ENCODE data around the gene CCDC27. TPM values are rescaled to one million over a fixed set of nuclear protein-coding genes. Genes with fewer than 3 reads are reported as not detected.
A peak's percentile ranks its signal among the peaks of the same experiment; 100 is the strongest.
"Not testable (repeated sequence)": the region's sequence is repeated elsewhere in the genome, so short reads cannot be mapped to it uniquely, and the experiment has no call there.

CCDC27 gene
- polyA plus RNA-seq, 3 donors, result not detected

- not testable (repeated sequence) for H3K79me2 ChIP-seq (ENCODE audit: insufficient read depth, low read length); H3K4me2 ChIP-seq (replicated peaks; ENCODE audit: extremely low read depth, low read length, poor library complexity, severe bottlenecking); H3K36me3 Mint-ChIP-seq; H3K4me1 ChIP-seq (ENCODE audit: control insufficient read depth in 1 of 2, insufficient read depth in 2 of 2, low read length in 2 of 2); H3K9me3 Mint-ChIP-seq; H3K4me3 Mint-ChIP-seq; H3K9ac ChIP-seq (ENCODE audit: insufficient read depth, low read length, poor library complexity, severe bottlenecking); H2AFZ ChIP-seq (ENCODE audit: insufficient read depth, low read depth, low read length, poor library complexity, severe bottlenecking); H3K27ac ChIP-seq (ENCODE audit: low read depth in 1 of 2, low read length in 2 of 2); H3K9me3 ChIP-seq (replicated peaks in 1 of 2; ENCODE audit: control insufficient read depth in 1 of 2, insufficient read depth in 1 of 2, low read length in 2 of 2); H3K4me1 Mint-ChIP-seq; H3K36me3 ChIP-seq (replicated peaks in 1 of 2; ENCODE audit: control insufficient read depth in 1 of 2, insufficient read depth in 2 of 2, low read length in 2 of 2); H4K20me1 ChIP-seq (ENCODE audit: insufficient read depth, low read length); H3K27me3 ChIP-seq (ENCODE audit: control insufficient read depth in 2 of 2, insufficient read depth in 2 of 2, low read length in 2 of 2); H3K4me3 ChIP-seq (replicated peaks in 1 of 3; ENCODE audit: low read depth in 2 of 3, low read length in 3 of 3); H3K27me3 Mint-ChIP-seq (ENCODE audit: low read depth in 3 of 3); H3K27ac Mint-ChIP-seq
- WGBS (ENCODE audit: insufficient coverage), result 46% methylated on average over 18 of the region's 18 CpGs
- intact Hi-C loops (cut with micrococcal nuclease), result loop anchor here in 1 of 2 donors (10.0 kb wide), 2 partner anchors 160 to 230 kb away; no protein-coding TSS in a partner anchor
- DNase-seq, result peak; percentile 43 to 60 (median 59)
- peak; percentile 89 for TF ChIP-seq CTCF (IDR thresholded peaks at IDR 0.05)
These were observed 27.7 kb upstream of the CCDC27 start for GRCh38 chr1:3724416-3725030.

GRCh38 chr1:3725366-3725765 lies 26.9 kb upstream of the CCDC27 start:
- Histone ChIP-seq H4K20me1 (ENCODE audit: insufficient read depth, low read length) (no peaks in the 10 kb centered on the region), H3K4me1 (ENCODE audit: control insufficient read depth in 1 of 2, insufficient read depth in 2 of 2, low read length in 2 of 2) (peaks cover under 1 to 1% of the 10 kb centered on the region in 2 donors), H3K4me2 (replicated peaks; ENCODE audit: extremely low read depth, low read length, poor library complexity, severe bottlenecking) (no peak overlapping the region), H3K36me3 (replicated peaks in 1 of 2; ENCODE audit: control insufficient read depth in 1 of 2, insufficient read depth in 2 of 2, low read length in 2 of 2) (no peaks in the 10 kb centered on the region), H3K9me3 (replicated peaks in 1 of 2; ENCODE audit: control insufficient read depth in 1 of 2, insufficient read depth in 1 of 2, low read length in 2 of 2) (no peaks in the 10 kb centered on the region), H3K79me2 (ENCODE audit: insufficient read depth, low read length) (no peaks in the 10 kb centered on the region), H3K27ac (ENCODE audit: low read depth in 1 of 2, low read length in 2 of 2) (no peak overlapping the region), H3K4me3 (replicated peaks in 1 of 3; ENCODE audit: low read depth in 2 of 3, low read length in 3 of 3) (no peak overlapping the region), H3K9ac (ENCODE audit: insufficient read depth, low read length, poor library complexity, severe bottlenecking) (no peak overlapping the region), H3K27me3 (ENCODE audit: control insufficient read depth in 2 of 2, insufficient read depth in 2 of 2, low read length in 2 of 2) (no peaks in the 10 kb centered on the region), H2AFZ (ENCODE audit: insufficient read depth, low read depth, low read length, poor library complexity, severe bottlenecking) (no peak overlapping the region)
- TF ChIP-seq CTCF (IDR thresholded peaks at IDR 0.05), result no peak
- Mint-ChIP-seq H3K4me1 (no peaks in the 10 kb centered on the region), H3K27me3 (ENCODE audit: low read depth in 3 of 3) (peaks cover 4 to 7% (median 5%) of the 10 kb centered on the region in 3 donors), H3K27ac (no peak overlapping the region), H3K9me3 (no peaks in the 10 kb centered on the region), H3K36me3 (no peaks in the 10 kb centered on the region), H3K4me3 (no peak overlapping the region)
- DNase-seq, result no peak
- intact Hi-C loops (cut with micrococcal nuclease), result loop anchor here in 1 of 2 donors (10.0 kb wide), 2 partner anchors 161 to 231 kb away; no protein-coding TSS in a partner anchor
- WGBS (ENCODE audit: insufficient coverage), result 100% methylated on average over 2 of the region's 2 CpGs
